GM12878 (cell line): ENCODE measurements around the gene ENO2. TPM values are rescaled to one million over a fixed set of nuclear protein-coding genes. Genes with fewer than 3 reads are reported as not detected.

Experiments used
- ATAC-seq: fragments of 200-7000 bp; cut with Tn5 transposase; 3 replicates; pipeline ENCODE4 v1.9.1; 2020; ENCODE audit warnings: mild to moderate bottlenecking, moderate library complexity
- BruUV-seq: library from RNA; stranded (reverse); fragments of 400-500 nt; replicated peaks from 2 replicates; lab custom pipeline; 2021; lab: Mats Ljungman, UMichigan
- CTCF ChIA-PET: fragments of 300-600 bp; sonication (Branson Sonifier 250); formaldehyde crosslinking; extraction: SDS; loops from one replicate; lab custom pipeline; 2021; ENCODE audit warnings: inconsistent platforms; lab: Yijun Ruan, JAX
- POLR2A ChIA-PET: fragments of 350-600 bp; formaldehyde crosslinking; extraction: SDS; loops from one replicate; lab custom pipeline; 2021; ENCODE audit warnings: inconsistent platforms; lab: Charles Lee
- RAD21 ChIA-PET: fragments of 300-600 bp; sonication (Branson Sonifier 250); formaldehyde crosslinking; loops from one replicate; lab custom pipeline; 2023; ENCODE audit warnings: antibody characterized with exemption; ENCODE audit not compliant: unreplicated experiment; lab: Charles Lee
- SMC1A ChIA-PET: fragments of 300-600 bp; sonication (Branson Sonifier 250); formaldehyde crosslinking; loops from one replicate; lab custom pipeline; 2023; ENCODE audit not compliant: unreplicated experiment, uncharacterized antibody; lab: Charles Lee
- DNase-seq: peaks from one replicate; pipeline ENCODE4 v3.0.0-alpha.2; 2011; ENCODE audit warnings: low read depth, low spot score
- FAIRE-seq: peaks from 3 replicates; lab custom pipeline; 2011; peaks lifted over from hg19 to GRCh38; lab: Jason Lieb, UNC
- H2AFZ ChIP-seq: 2 replicates; pipeline ENCODE4 v1.6.0; 2011; ENCODE audit warnings: low read depth, low read length, control low read depth; ENCODE audit not compliant: control insufficient read depth
- H3K27ac ChIP-seq: 2 replicates; pipeline ENCODE4 v1.5.1; 2011; ENCODE audit warnings: control low read depth; ENCODE audit not compliant: control insufficient read depth, insufficient read depth
- H3K27me3 ChIP-seq, 2 experiments: replicated peaks in 1 of 2; 2 replicates each; pipeline versions ENCODE4 v1.6.0 to v1.6.1; 2011; ENCODE audit warnings: low read length in 1 of 2; ENCODE audit not compliant: control insufficient read depth in 2 of 2, insufficient read depth in 2 of 2
- H3K36me3 ChIP-seq, 2 experiments: 2 replicates each; pipeline ENCODE4 v1.5.1; 2011; ENCODE audit warnings: low read length in 1 of 2; ENCODE audit not compliant: control insufficient read depth in 2 of 2, insufficient read depth in 2 of 2
- H3K4me1 ChIP-seq: 2 replicates; pipeline ENCODE4 v1.6.1; 2011; ENCODE audit warnings: mild to moderate bottlenecking, low read length, moderate library complexity, mixed read lengths; ENCODE audit not compliant: control insufficient read depth, insufficient read depth
- H3K4me2 ChIP-seq: 2 replicates; pipeline ENCODE4 v1.6.0; 2011; ENCODE audit warnings: control low read depth; ENCODE audit not compliant: control insufficient read depth, insufficient read depth
- H3K4me3 ChIP-seq: fragments of 200-600 bp; sonication (generic); 2 replicates; pipeline ENCODE4 v1.5.1; 2016
- H3K79me2 ChIP-seq: 2 replicates; pipeline ENCODE4 v1.6.0; 2011; ENCODE audit warnings: low read length; ENCODE audit not compliant: control insufficient read depth, insufficient read depth
- H3K9ac ChIP-seq: 2 replicates; pipeline ENCODE4 v1.8.0; 2011; ENCODE audit warnings: low read length, control low read depth, mixed read lengths; ENCODE audit not compliant: control insufficient read depth, insufficient read depth
- H3K9me3 ChIP-seq: replicated peaks from 3 replicates; pipeline ENCODE4 v1.5.1; 2011; ENCODE audit warnings: mild to moderate bottlenecking, low read length; ENCODE audit not compliant: control insufficient read depth, insufficient read depth
- H4K20me1 ChIP-seq: 2 replicates; pipeline ENCODE4 v1.6.0; 2011; ENCODE audit not compliant: control insufficient read depth, insufficient read depth
- BCL11A ChIP-seq: IDR thresholded peaks from 2 replicates; pipeline ENCODE4 v1.6.1; 2011; ENCODE audit warnings: low read depth, low read length
- BHLHE40 ChIP-seq, 2 experiments: fragments of 450-650 bp in 1 of 2; IDR thresholded peaks; 2 replicates each; pipeline ENCODE4 v1.6.1; 2011 to 2017; ENCODE audit warnings: low read depth in 2 of 2, borderline replicate concordance in 1 of 2, improper control_type of control experiment in 1 of 2, low read length in 1 of 2, mild to moderate bottlenecking in 1 of 2
- CBX3 ChIP-seq: fragments of 200-600 bp; sonication (generic); IDR thresholded peaks from 2 replicates; pipeline ENCODE4 v1.6.1; 2016; ENCODE audit warnings: low read depth, borderline replicate concordance
- HDGF ChIP-seq: fragments of 450-650 bp; IDR thresholded peaks from 2 replicates; pipeline ENCODE4 v1.6.1; 2016; ENCODE audit warnings: antibody characterized with exemption
- NFYA ChIP-seq: IDR thresholded peaks from 2 replicates; pipeline ENCODE4 v1.6.1; 2011; ENCODE audit warnings: low read depth, mild to moderate bottlenecking, low read length, improper control_type of control experiment, borderline replicate concordance
- NR2F1 ChIP-seq: fragments of 450-650 bp; conservative IDR thresholded peaks from 2 replicates; pipeline ENCODE4 v1.6.1; 2017; ENCODE audit warnings: mild to moderate bottlenecking
- SP1 ChIP-seq: IDR thresholded peaks from one replicate; pipeline ENCODE4 v1.6.1; 2011; ENCODE audit warnings: low read depth, low read length
- SREBF2 ChIP-seq: IDR thresholded peaks from 2 replicates; pipeline ENCODE4 v1.6.1; 2012; ENCODE audit warnings: mild to moderate bottlenecking, low read length
- TCF3 ChIP-seq: IDR thresholded peaks from 2 replicates; pipeline ENCODE4 v1.6.1; 2012; ENCODE audit warnings: low read depth, mild to moderate bottlenecking, low read length, borderline replicate concordance; ENCODE audit not compliant: insufficient read depth
- ZNF24 ChIP-seq: fragments of 450-650 bp; IDR thresholded peaks from 2 replicates; pipeline ENCODE4 v1.6.1; 2017; ENCODE audit warnings: antibody characterized with exemption, mild to moderate bottlenecking
- WGBS: methylation state at CpG from one replicate; pipeline ENCODE4 v1.1.6; 2016; ENCODE audit warnings: low lambda C conversion rate; ENCODE audit not compliant: insufficient replicate concordance, insufficient coverage; ENCODE audit errors: missing lambda C conversion rate; 5-methylcytosine and 5-hydroxymethylcytosine counted together
- in situ Hi-C: fragments of 300-500 bp; cut with MboI; formaldehyde crosslinking; loops from 9 replicates; pipeline ENCODE4 v1.14.3; 2018; ENCODE audit warnings: mixed read lengths
- intact Hi-C: fragments of 100-400 bp; cut with micrococcal nuclease; formaldehyde crosslinking; loops from one replicate; pipeline ENCODE4 v1.14.2; 2022; ENCODE audit not compliant: unreplicated experiment
- polyA plus RNA-seq, 11 experiments: library from polyadenylated mRNA; depleted of rRNA in 4 of 11; unstranded in 6 of 11; stranded (reverse) in 5 of 11; fragments of >200 nt; fragmentation: Nextera tagmentation in 4 of 11; fragmentation: Illumina TruSeq in 1 of 11; extraction: Ambion mirVana in 4 of 11; extraction: Trizol in 1 of 11; gene quantifications; 1 replicate in 1 of 11; 2 replicates in 10 of 11; pipeline versions ENCODE4 v1.2.1 to v1.2.3, GENCODE V29; 2011 to 2016; ENCODE audit warnings: inconsistent platforms in 2 of 11, missing spikeins in 2 of 11, low read depth in 1 of 11
- total RNA-seq, 4 experiments: library from RNA; depleted of rRNA in 3 of 4; stranded (reverse); fragments of >200 nt in 3 of 4; fragmentation: Illumina TruSeq in 1 of 4; extraction: Trizol in 1 of 4; gene quantifications; 2 replicates each; pipeline versions ENCODE4 v1.2.1 to v1.2.3, GENCODE V29; 2013 to 2021
- TF ChIP-seq, protein P1 (sequence below): fragments of 450-650 bp; IDR thresholded peaks from 2 replicates; pipeline ENCODE4 v1.6.1; 2016; ENCODE audit warnings: mild to moderate bottlenecking
- TF ChIP-seq, protein P2 (sequence below): IDR thresholded peaks from 2 replicates; pipeline ENCODE4 v1.6.1; 2012; ENCODE audit warnings: low read length, inconsistent platforms
- TF ChIP-seq, protein P3 (sequence below): fragments of 450-650 bp; IDR thresholded peaks from 2 replicates; pipeline ENCODE4 v1.6.1; 2016; ENCODE audit warnings: mild to moderate bottlenecking, moderate library complexity, borderline replicate concordance
- TF ChIP-seq, protein P4 (sequence below): fragments of 450-650 bp; IDR thresholded peaks from 2 replicates; pipeline ENCODE4 v1.6.1; 2017; ENCODE audit warnings: low read depth, mild to moderate bottlenecking, moderate library complexity

ENO2 gene
- total and polyA plus RNA-seq, 10 of the 15 experiments (the other 5 are each of a cell fraction or from before 2014, with no cell fraction given) = 24.8 to 196 (median 43.1) TPM

DNA sequence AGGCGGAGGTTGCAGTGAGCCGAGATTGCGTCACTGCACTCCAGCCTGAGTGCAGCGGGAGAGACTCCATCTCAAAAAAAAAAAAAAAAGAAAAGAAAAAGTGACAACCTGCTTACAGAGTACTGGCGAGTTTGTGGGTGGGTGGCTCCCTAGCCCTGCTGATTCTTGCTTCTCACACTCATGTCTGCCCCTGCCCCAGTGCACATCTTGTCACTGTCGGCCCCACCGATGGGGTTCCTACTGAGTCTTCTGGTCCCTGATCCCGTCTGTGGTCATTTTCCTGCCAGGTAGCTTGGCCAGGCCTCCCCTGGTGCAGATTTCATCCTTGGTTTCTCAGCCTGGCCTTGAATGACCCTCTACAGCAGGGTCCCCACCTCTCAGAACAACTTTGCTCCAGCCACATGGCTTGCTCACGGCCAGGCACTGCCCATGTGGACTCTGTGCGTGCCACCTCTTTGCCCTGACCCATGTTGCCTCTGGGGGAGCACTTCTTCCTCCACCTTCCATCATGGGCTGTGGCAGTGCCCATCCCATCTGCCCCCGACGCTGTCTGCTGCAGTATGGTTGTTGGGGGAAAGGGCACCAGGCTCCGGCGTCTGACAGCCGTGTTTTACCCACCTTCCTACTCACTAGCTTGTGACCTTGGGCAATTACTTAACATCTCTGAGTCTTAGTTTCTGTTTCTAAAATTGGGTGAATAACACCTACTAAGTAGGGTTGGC is 34.7 kb downstream of the ENO2 start:
- WGBS = 39% methylated on average over 13 of the region's 15 CpGs
- TF ChIP-seq NR2F1 = peak; percentile 64; the same call in 1 of the 2 replicates
- TF ChIP-seq, protein P1, sequence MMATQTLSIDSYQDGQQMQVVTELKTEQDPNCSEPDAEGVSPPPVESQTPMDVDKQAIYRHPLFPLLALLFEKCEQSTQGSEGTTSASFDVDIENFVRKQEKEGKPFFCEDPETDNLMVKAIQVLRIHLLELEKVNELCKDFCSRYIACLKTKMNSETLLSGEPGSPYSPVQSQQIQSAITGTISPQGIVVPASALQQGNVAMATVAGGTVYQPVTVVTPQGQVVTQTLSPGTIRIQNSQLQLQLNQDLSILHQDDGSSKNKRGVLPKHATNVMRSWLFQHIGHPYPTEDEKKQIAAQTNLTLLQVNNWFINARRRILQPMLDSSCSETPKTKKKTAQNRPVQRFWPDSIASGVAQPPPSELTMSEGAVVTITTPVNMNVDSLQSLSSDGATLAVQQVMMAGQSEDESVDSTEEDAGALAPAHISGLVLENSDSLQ = 0 out of 2 replicates have a peak, but pooled peaks have one; percentile 7
- TF ChIP-seq, protein P2, sequence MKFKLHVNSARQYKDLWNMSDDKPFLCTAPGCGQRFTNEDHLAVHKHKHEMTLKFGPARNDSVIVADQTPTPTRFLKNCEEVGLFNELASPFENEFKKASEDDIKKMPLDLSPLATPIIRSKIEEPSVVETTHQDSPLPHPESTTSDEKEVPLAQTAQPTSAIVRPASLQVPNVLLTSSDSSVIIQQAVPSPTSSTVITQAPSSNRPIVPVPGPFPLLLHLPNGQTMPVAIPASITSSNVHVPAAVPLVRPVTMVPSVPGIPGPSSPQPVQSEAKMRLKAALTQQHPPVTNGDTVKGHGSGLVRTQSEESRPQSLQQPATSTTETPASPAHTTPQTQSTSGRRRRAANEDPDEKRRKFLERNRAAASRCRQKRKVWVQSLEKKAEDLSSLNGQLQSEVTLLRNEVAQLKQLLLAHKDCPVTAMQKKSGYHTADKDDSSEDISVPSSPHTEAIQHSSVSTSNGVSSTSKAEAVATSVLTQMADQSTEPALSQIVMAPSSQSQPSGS = no peak
- 0 out of 2 replicates have a peak, but pooled peaks have one; percentile 21 for TF ChIP-seq BCL11A
- TF ChIP-seq ZNF24 = no peak
- no peak for TF ChIP-seq NFYA
- no peak for TF ChIP-seq TCF3
- TF ChIP-seq HDGF = peak; percentile 57; the same call in 1 of the 2 replicates
- no peak for TF ChIP-seq CBX3
- no peak for TF ChIP-seq SREBF2
- TF ChIP-seq, protein P3, sequence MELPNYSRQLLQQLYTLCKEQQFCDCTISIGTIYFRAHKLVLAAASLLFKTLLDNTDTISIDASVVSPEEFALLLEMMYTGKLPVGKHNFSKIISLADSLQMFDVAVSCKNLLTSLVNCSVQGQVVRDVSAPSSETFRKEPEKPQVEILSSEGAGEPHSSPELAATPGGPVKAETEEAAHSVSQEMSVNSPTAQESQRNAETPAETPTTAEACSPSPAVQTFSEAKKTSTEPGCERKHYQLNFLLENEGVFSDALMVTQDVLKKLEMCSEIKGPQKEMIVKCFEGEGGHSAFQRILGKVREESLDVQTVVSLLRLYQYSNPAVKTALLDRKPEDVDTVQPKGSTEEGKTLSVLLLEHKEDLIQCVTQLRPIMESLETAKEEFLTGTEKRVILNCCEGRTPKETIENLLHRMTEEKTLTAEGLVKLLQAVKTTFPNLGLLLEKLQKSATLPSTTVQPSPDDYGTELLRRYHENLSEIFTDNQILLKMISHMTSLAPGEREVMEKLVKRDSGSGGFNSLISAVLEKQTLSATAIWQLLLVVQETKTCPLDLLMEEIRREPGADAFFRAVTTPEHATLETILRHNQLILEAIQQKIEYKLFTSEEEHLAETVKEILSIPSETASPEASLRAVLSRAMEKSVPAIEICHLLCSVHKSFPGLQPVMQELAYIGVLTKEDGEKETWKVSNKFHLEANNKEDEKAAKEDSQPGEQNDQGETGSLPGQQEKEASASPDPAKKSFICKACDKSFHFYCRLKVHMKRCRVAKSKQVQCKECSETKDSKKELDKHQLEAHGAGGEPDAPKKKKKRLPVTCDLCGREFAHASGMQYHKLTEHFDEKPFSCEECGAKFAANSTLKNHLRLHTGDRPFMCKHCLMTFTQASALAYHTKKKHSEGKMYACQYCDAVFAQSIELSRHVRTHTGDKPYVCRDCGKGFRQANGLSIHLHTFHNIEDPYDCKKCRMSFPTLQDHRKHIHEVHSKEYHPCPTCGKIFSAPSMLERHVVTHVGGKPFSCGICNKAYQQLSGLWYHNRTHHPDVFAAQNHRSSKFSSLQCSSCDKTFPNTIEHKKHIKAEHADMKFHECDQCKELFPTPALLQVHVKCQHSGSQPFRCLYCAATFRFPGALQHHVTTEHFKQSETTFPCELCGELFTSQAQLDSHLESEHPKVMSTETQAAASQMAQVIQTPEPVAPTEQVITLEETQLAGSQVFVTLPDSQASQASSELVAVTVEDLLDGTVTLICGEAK = no peak
- TF ChIP-seq, protein P4, sequence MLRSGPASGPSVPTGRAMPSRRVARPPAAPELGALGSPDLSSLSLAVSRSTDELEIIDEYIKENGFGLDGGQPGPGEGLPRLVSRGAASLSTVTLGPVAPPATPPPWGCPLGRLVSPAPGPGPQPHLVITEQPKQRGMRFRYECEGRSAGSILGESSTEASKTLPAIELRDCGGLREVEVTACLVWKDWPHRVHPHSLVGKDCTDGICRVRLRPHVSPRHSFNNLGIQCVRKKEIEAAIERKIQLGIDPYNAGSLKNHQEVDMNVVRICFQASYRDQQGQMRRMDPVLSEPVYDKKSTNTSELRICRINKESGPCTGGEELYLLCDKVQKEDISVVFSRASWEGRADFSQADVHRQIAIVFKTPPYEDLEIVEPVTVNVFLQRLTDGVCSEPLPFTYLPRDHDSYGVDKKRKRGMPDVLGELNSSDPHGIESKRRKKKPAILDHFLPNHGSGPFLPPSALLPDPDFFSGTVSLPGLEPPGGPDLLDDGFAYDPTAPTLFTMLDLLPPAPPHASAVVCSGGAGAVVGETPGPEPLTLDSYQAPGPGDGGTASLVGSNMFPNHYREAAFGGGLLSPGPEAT = peak; percentile 39; the same call in 1 of the 2 replicates
- peak in 1 of 2 experiments; percentile 26; a peak in 1 of 4 replicates for TF ChIP-seq BHLHE40 (IDR thresholded peaks at IDR 0.05; ENCODE audit: borderline replicate concordance in 1 of 2, low read depth in 2 of 2, low read length in 1 of 2)
- TF ChIP-seq SP1 = peak; percentile 8

More for the DNA sequence above, 34.7 kb downstream of the ENO2 start:
- no TSS peak for BruUV-seq
- Histone ChIP-seq H4K20me1 (no peaks in the 10 kb centered on the region), H3K36me3 (peaks cover 0 to 14% of the 10 kb centered on the region in 2 experiments; a peak in 1 of 4 replicates), H3K9ac (peak overlapping the region; percentile 64), H3K27me3 (no peaks in the 10 kb centered on the region), H2AFZ (peak overlapping the region; percentile 69), H3K4me3 (peak overlapping the region; percentile 49; the same call in 1 of the 2 replicates), H3K79me2 (peaks cover 73% of the 10 kb centered on the region), H3K4me1 (peaks cover 56% of the 10 kb centered on the region), H3K27ac (peak overlapping the region; percentile 87), H3K9me3 (no peaks in the 10 kb centered on the region), H3K4me2 (peak overlapping the region; percentile 97)
- RAD21 ChIA-PET = interaction anchor here (0.6 to 7.0 kb wide), 4 partner anchors 11 to 164 kb away, joined by 3 to 426 read pairs (median 4); no protein-coding TSS in a partner anchor
- in situ Hi-C loops (no loop called here), intact Hi-C loops (no loop called here)
- FAIRE-seq (no peak), ATAC-seq (no peak), DNase-seq (no peak)
- CTCF ChIA-PET = interaction anchor here (0.9 to 11.6 kb wide), 4 partner anchors 11 to 162 kb away, joined by 3 to 645 read pairs (median 6); no protein-coding TSS in a partner anchor
- POLR2A ChIA-PET = interaction anchor here (0.7 to 17.8 kb wide), 5 partner anchors 11 to 97 kb away, joined by 3 to 524 read pairs (median 4); partner anchors contain the start of gene USP5
- SMC1A ChIA-PET = interaction anchor here (1.2 to 11.6 kb wide), 3 partner anchors 11 to 161 kb away, joined by 5 to 395 read pairs (median 6); no protein-coding TSS in a partner anchor
